ENCODE results near the gene SEC14L6.

The SEC14L6 gene

DNA sequence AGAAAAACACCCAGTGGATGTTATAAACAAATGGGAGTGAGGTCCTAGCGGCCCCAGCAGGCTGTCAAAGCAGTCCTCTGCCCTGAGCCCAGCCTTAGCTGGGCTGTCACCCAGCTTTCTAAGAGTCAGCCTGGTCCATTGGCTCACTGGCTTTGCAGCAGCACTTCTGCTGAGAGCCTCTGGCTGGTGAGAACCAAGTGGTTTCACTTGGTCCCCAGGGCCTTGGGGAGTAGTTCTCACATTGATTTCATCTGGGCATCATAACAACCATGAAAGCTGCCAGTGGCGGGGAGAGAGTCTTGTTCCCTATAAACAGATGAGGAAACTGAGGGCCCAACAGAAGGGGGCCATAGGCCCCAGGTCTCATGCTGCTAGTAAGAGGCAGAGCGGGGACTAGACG is 11.4 kb downstream of the SEC14L6 start:
- DNase-seq (ENCODE audit: low spot score) = no peak

GRCh38 chr22:30531651-30532608 is 14.6 kb downstream of the SEC14L6 start:
- no peak for DNase-seq (ENCODE audit: low spot score)

- no peak for DNase-seq (ENCODE audit: low spot score)
These were observed 19.9 kb downstream of the SEC14L6 start for GRCh38 chr22:30526656-30527055.

DNA sequence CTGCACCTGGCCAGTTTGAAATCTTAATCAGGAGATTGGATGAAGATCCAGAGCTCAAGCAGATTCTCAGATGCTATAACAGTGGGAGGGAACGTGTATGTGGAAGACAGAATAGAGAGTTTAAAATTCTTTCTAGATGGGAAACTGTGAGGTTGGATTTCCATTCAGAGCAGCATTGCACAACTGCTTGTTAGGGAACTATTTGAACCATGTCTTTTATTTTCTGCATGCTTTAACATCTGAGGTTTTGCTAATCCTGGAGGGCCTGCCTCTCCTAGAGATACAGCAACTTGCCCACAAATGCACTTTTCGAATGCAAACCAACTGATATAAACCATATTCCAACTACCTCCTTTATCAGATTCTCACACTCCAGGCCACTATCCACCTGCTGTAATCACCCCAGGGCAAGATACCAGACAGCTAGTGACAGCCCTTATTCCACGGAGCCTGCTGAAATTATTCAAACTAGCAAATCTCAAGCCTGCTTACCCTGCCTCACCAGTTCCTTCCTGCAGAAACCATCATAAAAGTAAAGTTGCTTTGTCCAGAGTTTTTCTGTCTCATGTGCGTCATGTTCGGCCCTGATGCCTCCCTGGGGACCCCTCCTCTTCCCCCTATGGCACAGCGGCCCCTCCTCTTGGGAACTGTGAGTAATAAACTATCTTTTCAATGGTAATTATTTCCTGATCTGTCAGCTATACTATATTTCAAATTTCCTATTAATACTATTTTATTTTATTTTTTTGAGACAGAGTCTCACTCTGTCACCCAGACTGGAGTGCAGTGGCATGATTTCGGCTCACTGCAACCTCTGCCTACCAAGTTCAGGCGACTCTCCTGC is 22.7 kb downstream of the SEC14L6 start:
- no peak for DNase-seq (ENCODE audit: low spot score)

DNA sequence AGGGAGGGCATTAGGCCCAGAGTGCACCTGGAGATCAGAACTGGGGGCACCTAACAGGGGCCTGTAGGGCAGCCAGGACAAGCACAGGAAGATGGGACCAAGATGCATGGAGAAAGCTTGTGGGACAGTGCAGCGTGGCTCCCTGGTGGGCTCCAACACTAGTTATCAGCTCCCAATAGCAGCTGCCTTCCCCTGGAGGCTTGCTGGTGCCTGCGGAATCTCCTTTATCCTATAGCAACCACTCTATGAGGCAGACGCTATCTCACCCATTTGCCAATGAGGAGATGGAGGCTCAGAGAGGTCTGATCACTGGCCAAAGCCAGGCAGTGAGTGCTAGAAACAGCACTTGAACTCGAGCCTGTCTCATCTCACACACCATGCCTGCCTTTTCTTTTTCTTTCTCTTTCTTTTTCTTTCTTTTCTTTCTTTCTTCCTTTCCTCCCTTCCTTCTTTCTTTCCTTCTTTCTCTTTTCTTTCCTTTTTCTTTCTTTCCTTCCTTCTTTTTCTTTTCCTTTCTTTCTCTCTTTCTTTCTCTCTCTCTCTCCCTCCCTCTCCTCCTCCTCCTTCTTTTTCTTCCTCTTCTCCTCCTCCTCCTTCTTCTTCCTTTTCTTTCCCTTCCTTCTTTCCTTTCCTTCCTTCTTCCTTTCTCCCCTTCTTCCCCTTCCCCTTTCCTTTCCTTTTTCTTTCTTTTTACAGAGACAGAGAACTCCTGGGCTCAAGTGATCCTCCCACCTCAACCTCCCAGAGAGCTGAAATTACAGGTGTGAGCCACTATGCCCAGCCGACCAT is 25.0 kb downstream of the SEC14L6 start:
- DNase-seq (ENCODE audit: low spot score) = no peak

DNA sequence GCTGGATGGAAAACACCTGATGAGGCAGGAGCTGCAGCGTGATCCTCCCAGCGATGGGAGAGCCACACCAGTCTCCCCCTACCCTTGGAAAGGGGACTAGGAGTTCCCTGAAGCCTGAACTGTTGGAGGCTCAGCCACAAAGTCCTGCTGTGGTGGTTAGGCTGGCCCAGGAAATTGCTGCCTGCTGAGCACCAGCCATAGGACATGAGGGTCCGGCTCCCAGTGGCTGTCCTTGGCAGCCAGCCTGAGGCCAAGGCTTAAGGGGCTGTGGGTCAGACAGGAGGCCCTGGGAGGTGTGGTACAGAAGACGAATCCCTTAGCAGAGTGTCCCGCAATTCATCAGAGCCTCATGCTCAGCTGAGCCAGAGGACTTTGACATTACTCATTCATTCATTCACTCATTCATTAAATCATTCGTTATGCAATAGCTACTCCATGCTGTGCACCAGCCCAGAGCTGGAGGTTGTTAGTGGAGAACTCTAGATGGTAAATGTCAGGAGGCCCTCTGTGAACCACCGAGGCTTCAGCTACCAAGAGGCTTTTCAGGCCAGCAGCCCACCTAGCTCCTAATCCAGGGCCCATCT is 26.6 kb downstream of the SEC14L6 start:
- no peak for DNase-seq (ENCODE audit: low spot score)

GRCh38 chr22:30516731-30517130 is 29.8 kb downstream of the SEC14L6 start:
- DNase-seq (ENCODE audit: low spot score) = no peak

DNA sequence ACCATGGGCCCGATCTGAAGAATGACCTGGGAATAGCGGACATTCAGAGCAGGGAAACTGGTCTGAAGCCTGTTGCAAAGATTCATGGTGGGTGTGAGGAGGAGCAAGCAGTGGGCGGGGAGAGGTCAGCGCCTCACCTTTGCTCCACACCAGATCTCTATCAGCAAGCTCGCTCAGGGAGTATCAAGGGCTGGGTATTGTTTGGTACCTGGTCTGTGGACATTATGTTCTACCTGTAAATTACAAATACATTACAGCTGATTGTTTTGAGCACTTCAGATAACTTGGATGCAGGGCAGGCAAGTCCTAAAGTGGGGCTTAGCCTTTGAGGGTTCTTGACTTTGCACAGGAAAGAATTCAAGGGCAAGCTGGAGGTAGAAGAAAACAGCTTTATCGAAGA is 30.3 kb downstream of the SEC14L6 start:
- DNase-seq (ENCODE audit: low spot score) = no peak

- DNase-seq (ENCODE audit: low spot score) = no peak
These were observed 32.3 kb downstream of the SEC14L6 start for GRCh38 chr22:30514252-30514651.

DNA sequence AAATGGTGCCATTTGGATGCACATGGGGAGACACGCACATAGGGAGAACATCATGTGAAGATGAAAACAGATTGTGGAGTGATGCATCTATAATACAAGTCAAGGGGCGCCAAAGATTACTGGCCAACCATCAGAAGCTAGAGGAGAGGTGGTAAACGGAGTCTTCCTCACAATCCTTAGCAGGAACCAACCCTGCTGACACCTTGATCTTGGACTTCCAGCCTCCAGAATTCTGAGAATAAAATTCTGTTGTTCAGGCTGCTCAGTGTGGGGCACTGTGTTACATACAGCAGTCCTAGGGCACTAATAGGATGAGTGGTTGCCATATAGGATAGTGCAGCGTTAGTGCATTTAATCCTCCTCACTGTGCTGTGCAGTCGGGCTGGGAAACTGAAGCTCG is 33.1 kb downstream of the SEC14L6 start:
- DNase-seq (ENCODE audit: low spot score) = no peak

DNA sequence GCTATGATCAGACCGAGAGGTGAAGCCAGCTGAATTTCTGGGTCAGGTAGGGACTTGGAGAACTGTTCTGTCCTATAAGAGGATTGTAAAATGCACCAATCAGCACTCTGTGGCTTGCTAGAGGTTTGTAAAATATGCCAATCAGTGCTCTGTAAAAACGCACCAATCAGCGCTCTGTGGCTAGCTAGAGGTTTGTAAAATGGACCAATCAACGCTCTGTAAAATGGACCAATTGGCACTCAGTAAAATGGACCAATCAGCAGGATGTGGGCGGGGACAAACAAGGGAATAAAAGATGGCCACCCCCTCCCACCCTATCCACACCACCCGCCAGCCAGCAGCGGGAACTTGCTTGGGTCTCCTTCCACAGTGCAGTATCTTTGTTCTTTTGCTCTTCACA is 34.6 kb downstream of the SEC14L6 start:
- no peak for DNase-seq (ENCODE audit: low spot score)

- DNase-seq (ENCODE audit: low spot score) = no peak
These were observed 35.4 kb downstream of the SEC14L6 start for GRCh38 chr22:30511109-30511508.

- no peak for DNase-seq (ENCODE audit: low spot score)
These were observed 38.3 kb downstream of the SEC14L6 start for GRCh38 chr22:30508216-30508615.

GRCh38 chr22:30507670-30508069 is 38.9 kb downstream of the SEC14L6 start:
- no peak for DNase-seq (ENCODE audit: low spot score)

DNA sequence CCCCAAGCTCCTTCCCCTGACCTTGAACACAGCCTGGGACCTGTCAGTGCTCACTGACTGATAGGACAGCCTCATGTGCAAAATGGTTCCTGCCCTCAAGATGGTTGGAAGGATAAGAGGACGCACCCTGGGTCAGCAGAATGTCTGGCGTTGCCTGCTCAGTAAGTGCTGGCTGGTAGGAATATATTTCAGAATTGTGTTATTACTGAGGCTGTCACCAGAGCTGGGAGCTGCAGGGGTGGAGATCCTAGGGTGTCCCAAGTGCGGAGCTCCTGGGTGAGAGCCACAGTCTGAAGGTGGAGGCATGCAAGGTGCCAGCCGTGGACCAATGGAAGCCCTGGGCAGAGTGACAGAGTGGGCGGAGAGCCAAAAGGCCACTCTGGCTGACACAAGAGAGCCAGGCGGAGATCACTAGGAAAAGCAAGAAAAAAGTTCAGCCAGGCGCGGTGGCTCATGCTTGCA is 40.0 kb downstream of the SEC14L6 start:
- no peak for DNase-seq (ENCODE audit: low spot score)

GRCh38 chr22:30503551-30503950 is 43.0 kb downstream of the SEC14L6 start:
- DNase-seq (ENCODE audit: low spot score) = no peak

DNA sequence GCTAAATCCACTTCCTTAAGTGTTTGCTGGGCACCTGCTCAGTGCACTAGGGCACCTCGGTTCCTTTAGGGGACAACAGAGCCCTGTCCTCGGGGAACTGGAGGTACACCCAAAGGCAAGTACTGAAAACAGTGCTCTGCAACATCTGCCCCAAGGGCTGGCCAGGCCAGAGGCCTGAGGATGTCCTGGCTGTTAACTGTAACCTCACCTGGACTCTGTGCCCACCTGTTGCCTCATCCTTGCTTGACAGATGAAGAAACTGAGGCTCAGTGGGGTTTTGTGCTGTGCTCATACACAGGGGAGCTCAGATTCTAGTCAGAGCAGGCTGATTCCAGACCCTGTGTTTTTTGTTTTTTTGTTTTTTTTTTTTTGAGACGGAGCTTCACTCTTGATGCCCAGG is 43.6 kb downstream of the SEC14L6 start:
- DNase-seq (ENCODE audit: low spot score) = no peak

- DNase-seq (ENCODE audit: low spot score) = no peak
These were observed 44.4 kb downstream of the SEC14L6 start for GRCh38 chr22:30502153-30502552.

DNA sequence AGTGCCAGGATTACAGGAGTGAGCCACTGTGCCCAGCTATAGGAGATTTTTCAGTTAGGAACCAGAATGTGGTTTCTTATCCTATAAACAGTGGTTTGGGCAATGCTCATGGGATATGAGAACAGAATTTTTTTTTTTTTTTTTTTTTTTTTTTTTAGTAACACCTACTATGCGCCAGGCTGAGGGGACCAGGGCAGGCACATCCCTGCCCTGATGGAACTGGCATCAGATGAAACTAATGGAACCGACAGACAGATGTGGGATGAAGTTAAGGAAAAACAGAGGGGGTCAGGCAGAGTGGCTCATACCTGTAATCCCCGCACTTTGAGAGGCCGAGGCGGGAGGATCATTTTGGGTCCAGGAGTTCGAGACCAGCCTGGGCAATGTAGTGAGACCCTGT is 45.9 kb downstream of the SEC14L6 start:
- no peak for DNase-seq (ENCODE audit: low spot score)

- no peak for DNase-seq (ENCODE audit: low spot score)
These were observed 48.9 kb downstream of the SEC14L6 start for GRCh38 chr22:30497466-30498150.

All from ecto neural progenitor cell (in vitro differentiated cells).